ENCODE measurements around the gene STOX1. TPM values are rescaled to one million over a fixed set of nuclear protein-coding genes. Genes with fewer than 3 reads are reported as not detected.

The STOX1 gene
- total and polyA plus RNA-seq, 2 of the 8 experiments (the other 6 are each of a cell fraction or from before 2014, with no cell fraction given): 0.92 to 2.6 TPM

DNA sequence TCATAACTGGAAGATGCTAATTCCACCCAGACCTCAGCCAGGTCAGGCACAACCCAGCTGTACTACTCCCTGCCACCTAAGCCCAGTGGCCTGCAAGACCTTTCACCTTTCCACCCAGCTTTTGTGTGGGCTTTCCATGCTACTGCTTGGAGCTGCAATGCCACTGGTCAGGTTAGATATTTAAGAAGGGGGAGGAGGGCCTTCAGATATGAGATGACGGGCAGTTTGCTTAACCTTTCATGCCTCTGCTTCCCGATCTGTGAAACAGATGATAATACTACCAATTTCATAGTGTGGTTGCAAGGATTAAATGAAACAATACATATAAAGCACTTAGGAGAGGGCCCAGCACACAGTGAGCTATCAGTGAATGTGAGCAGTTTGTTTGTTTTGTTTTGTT lies 20.9 kb downstream of the STOX1 start (continued):
- TF ChIP-seq, protein P1, sequence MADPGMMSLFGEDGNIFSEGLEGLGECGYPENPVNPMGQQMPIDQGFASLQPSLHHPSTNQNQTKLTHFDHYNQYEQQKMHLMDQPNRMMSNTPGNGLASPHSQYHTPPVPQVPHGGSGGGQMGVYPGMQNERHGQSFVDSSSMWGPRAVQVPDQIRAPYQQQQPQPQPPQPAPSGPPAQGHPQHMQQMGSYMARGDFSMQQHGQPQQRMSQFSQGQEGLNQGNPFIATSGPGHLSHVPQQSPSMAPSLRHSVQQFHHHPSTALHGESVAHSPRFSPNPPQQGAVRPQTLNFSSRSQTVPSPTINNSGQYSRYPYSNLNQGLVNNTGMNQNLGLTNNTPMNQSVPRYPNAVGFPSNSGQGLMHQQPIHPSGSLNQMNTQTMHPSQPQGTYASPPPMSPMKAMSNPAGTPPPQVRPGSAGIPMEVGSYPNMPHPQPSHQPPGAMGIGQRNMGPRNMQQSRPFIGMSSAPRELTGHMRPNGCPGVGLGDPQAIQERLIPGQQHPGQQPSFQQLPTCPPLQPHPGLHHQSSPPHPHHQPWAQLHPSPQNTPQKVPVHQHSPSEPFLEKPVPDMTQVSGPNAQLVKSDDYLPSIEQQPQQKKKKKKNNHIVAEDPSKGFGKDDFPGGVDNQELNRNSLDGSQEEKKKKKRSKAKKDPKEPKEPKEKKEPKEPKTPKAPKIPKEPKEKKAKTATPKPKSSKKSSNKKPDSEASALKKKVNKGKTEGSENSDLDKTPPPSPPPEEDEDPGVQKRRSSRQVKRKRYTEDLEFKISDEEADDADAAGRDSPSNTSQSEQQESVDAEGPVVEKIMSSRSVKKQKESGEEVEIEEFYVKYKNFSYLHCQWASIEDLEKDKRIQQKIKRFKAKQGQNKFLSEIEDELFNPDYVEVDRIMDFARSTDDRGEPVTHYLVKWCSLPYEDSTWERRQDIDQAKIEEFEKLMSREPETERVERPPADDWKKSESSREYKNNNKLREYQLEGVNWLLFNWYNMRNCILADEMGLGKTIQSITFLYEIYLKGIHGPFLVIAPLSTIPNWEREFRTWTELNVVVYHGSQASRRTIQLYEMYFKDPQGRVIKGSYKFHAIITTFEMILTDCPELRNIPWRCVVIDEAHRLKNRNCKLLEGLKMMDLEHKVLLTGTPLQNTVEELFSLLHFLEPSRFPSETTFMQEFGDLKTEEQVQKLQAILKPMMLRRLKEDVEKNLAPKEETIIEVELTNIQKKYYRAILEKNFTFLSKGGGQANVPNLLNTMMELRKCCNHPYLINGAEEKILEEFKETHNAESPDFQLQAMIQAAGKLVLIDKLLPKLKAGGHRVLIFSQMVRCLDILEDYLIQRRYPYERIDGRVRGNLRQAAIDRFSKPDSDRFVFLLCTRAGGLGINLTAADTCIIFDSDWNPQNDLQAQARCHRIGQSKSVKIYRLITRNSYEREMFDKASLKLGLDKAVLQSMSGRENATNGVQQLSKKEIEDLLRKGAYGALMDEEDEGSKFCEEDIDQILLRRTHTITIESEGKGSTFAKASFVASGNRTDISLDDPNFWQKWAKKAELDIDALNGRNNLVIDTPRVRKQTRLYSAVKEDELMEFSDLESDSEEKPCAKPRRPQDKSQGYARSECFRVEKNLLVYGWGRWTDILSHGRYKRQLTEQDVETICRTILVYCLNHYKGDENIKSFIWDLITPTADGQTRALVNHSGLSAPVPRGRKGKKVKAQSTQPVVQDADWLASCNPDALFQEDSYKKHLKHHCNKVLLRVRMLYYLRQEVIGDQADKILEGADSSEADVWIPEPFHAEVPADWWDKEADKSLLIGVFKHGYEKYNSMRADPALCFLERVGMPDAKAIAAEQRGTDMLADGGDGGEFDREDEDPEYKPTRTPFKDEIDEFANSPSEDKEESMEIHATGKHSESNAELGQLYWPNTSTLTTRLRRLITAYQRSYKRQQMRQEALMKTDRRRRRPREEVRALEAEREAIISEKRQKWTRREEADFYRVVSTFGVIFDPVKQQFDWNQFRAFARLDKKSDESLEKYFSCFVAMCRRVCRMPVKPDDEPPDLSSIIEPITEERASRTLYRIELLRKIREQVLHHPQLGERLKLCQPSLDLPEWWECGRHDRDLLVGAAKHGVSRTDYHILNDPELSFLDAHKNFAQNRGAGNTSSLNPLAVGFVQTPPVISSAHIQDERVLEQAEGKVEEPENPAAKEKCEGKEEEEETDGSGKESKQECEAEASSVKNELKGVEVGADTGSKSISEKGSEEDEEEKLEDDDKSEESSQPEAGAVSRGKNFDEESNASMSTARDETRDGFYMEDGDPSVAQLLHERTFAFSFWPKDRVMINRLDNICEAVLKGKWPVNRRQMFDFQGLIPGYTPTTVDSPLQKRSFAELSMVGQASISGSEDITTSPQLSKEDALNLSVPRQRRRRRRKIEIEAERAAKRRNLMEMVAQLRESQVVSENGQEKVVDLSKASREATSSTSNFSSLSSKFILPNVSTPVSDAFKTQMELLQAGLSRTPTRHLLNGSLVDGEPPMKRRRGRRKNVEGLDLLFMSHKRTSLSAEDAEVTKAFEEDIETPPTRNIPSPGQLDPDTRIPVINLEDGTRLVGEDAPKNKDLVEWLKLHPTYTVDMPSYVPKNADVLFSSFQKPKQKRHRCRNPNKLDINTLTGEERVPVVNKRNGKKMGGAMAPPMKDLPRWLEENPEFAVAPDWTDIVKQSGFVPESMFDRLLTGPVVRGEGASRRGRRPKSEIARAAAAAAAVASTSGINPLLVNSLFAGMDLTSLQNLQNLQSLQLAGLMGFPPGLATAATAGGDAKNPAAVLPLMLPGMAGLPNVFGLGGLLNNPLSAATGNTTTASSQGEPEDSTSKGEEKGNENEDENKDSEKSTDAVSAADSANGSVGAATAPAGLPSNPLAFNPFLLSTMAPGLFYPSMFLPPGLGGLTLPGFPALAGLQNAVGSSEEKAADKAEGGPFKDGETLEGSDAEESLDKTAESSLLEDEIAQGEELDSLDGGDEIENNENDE (IDR thresholded peaks at IDR 0.05; ENCODE audit: insufficient replicate concordance, low read length): no peak

All from H1 (cell line).